Right ventricle myocardium inferior (tissue), 1 donor: ENCODE results near the gene CCDC186. TPM values are rescaled to one million over a fixed set of nuclear protein-coding genes. Genes with fewer than 3 reads are reported as not detected.

Experiments
- ATAC-seq: fragments of 200-7000 bp; cut with Tn5 transposase; one replicate; pipeline ENCODE4 v1.9.1; 2020; ENCODE audit warnings: mild to moderate bottlenecking, moderate library complexity
- DNase-seq: peaks from one replicate; pipeline ENCODE4 v3.0.0; 2021; ENCODE audit errors: missing footprints
- intact Hi-C: fragments of 100-400 bp; cut with DNase I; formaldehyde crosslinking; loops from one replicate; pipeline ENCODE4 v1.11.0; 2022
- total RNA-seq: library from RNA; stranded (reverse); fragmentation: NEBNext Ultra II Directional; extraction: Animal tissue kit (Norgen Biotek cat#: 25700); gene quantifications from one replicate; pipeline ENCODE4 v1.2.1, GENCODE V29; 2021
- donor health status: DM: no; HTN: yes; CAD: no; lungs with severe emphysema.

CCDC186 gene
- total RNA-seq, 1 donor from 2014 or later = 17.4 TPM

DNA sequence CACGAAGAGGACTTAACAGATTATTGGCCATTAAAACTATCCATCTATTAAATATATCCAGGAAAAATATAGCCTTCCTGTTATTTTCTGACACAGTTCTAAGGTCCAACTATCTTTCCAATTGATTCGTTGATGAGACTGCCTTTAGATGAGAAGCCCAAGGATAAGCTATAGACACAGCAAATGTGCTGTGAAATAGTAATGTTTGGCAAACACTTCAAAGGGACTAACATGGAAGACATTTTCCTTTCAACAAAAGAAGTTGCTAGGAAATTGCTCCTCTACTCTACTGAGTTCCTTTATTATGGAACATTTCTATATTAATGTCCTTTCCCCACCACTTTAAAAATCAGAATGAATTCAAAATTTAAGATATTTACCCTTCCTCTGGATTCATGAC lies 38.5 kb downstream of the CCDC186 start:
- intact Hi-C loops = no loop called here
- DNase-seq (no peak), ATAC-seq (no peak)

DNA sequence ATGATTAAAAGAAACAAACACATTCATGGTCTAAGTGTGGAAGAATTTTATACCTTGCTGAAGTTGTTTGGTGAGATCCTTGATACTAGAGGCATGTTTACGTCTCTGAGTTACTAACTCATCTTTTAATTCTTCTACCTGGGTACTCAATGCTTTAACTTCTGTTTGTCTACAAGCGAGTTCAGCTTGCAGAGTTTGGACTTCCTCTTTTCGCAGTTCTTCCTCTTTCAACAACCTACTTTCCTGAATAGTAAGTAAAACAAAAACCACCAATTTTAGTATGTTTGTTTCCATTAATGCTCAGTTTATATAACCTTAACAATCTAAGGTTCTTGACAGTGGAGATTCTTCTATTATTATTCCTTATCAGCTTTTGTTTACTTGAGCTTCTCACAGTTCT lies 42.9 kb downstream of the CCDC186 start:
- intact Hi-C loops = no loop called here
- DNase-seq = no peak
- no peak for ATAC-seq

DNA sequence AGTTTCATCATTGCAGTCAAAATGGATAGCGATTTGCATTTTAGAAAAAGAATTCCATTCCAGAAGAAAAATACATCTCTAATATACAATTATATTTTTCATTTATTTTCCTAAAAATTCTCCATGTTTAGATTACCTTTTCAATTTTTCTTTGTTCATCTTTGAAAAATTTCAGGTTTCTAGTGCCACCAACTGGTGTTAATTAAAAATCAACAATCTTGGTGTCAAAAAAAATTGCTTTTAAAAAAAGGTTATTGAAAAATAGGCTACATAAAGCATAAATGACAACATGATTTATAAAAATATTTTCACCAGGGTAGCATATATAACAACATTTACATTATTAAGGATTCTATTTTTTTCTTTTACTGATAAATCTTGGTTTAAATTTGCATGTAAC lies 53.0 kb downstream of the CCDC186 start:
- intact Hi-C loops = no loop called here
- ATAC-seq (no peak), DNase-seq (no peak)

DNA sequence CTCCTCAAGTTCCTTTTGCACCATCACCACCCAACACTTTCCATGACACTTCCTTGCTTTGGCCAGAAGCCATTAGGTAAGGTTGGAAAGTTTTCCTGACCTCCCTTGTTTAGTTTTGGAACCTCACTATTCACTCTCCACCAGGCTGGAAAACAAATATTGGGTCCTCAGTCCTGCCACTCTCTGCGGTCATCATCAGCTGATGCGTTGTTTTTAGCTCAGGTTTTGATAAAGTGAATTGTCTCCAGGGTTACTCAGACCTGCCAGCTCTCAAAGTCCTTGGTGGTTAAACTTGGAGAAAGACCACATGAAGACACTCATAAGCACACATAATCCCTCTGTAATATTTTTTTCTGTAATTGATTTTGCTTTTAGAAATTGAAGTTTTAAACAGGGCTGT lies 55.5 kb downstream of the CCDC186 start:
- no peak for ATAC-seq
- intact Hi-C loops = no loop called here
- DNase-seq = no peak

DNA sequence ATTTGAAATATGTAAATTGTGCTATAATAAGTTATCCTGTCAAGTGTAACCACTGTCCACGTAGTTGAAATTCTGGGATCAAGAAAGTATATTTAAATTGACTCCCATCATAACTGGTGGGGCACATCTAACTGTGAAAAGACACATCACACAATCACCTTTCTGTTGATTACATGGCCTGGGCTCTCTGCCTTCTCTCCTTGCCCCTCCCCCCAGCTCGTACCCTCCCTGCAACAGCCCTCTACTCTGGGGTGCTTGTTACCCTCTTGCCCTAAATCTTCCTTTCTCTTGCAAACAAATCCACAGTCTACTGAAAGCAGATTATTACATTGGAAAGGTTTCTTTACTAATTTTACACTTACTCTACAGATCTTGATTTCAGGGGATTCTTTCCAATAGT lies 56.3 kb downstream of the CCDC186 start:
- intact Hi-C loops = no loop called here
- no peak for ATAC-seq
- DNase-seq = no peak

DNA sequence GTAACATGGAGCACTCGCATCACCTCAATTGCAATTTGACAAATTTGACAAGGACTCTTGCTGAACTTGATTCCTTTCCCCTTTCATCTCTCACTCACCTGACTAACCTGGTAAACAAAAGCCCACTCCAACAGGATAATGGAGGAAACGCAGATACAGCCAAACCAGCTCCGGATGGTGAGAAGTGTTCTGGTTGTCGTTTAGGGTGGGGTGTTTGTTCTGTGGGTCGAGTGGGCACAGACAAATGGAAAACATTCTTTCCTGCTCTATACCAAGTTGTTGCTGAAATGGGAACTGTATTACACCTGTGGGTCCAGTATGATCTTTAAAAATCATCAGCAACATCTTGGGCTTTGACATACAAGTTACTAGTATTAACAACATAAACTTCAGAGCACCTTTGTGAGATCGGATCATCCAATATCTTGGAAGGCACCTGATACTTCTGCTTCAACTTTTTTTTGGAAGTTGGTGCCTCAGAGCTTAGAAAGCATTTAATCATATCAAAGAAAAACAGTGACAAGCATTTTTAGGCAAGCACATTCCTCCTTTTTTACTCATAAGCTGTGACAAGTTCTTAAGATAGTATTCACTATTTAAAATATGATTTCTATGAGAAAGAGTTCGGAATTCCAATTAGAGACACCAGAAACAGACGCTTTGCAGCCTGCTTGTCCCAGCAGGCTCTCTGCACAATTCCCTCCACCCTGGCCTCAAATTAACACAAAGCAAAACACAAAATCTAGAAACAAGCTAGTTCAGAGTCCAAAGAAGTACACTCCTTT lies 58.1 kb downstream of the CCDC186 start:
- intact Hi-C loops = no loop called here
- ATAC-seq = no peak
- DNase-seq = no peak

DNA sequence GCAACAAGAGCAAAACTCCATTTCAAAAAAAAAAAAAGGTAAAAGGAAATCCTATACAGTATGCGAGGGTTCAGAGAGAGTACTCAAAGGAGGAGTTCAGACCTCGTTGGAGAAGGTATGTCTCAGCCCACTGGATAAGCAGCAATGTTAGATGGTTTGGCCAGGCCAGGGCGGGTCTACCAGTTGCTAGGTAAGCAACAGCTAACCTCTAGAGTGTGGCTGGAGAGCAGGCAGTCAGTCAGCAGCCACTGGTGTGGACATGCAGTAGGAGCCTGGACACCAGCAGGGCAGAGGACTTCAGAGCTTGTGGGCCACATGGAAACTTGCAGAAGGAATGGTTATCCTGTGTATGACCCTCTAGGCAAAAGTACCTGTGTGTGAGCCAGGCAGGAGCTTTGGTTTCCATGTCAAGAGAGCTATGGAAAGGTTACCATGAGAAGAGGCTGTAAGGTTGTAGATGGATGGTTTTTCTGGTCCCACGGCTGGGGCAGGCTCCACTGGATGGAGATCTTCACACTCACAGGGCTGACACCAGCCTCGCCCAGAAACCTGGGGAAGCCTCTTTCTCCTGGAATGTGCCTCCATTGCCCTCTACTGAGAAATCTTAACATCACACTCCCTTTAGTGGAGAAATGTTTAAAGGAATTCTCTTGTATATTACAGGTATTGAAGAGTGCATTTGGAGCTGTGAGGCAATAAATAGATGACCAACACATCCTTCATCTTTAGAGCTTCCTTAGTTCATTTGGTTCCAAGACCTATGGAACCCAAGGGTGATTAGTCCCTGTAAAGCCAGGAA lies 63.6 kb downstream of the CCDC186 start:
- ATAC-seq = no peak
- intact Hi-C loops = no loop called here

DNA sequence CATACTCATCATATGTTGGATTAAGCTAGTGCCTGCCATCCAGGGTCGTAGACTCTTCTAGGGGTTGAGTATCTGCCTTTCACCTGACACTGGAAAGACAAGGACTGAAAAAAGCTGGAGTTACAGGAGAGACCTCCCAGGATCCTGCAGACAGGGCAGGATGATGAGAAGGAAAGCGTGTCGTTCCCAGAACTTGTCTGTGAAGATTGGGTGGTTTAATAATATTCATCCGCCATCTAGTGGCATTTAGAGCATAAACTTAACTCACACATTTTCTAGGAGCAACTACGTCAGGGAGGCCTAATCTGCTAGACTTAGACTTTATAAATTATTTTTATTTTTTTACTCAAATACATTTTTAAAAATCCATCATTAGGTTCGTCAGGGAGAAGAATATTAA lies 70.7 kb downstream of the CCDC186 start:
- intact Hi-C loops = loop anchor here (1.0 kb wide), 1 partner anchor 304 kb away; no protein-coding TSS in a partner anchor
- DNase-seq = no peak
- peak; percentile 73 for ATAC-seq

More for the DNA sequence above, 63.6 kb downstream of the CCDC186 start:
- DNase-seq = no peak

DNA sequence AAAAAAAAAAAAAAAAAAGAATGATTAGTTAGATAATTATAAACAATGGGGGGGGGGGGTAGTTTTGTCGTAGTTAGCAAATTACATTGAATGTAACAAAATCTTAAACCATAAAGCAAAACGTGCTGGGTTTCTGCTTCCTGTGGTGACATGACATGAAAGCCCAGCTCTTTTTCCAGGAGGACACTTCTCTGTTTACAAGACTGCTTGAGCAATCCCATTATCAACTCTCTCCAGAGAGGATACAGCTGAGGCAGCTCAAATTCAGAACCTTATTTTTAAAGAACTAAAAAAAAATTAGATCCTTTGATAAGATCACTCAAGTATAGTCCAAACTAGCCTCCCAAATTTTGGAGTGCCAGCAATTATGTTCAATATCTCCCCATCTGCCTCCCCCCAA lies 71.7 kb downstream of the CCDC186 start:
- DNase-seq (no peak), ATAC-seq (peak; percentile 70)
- intact Hi-C loops = no loop called here

DNA sequence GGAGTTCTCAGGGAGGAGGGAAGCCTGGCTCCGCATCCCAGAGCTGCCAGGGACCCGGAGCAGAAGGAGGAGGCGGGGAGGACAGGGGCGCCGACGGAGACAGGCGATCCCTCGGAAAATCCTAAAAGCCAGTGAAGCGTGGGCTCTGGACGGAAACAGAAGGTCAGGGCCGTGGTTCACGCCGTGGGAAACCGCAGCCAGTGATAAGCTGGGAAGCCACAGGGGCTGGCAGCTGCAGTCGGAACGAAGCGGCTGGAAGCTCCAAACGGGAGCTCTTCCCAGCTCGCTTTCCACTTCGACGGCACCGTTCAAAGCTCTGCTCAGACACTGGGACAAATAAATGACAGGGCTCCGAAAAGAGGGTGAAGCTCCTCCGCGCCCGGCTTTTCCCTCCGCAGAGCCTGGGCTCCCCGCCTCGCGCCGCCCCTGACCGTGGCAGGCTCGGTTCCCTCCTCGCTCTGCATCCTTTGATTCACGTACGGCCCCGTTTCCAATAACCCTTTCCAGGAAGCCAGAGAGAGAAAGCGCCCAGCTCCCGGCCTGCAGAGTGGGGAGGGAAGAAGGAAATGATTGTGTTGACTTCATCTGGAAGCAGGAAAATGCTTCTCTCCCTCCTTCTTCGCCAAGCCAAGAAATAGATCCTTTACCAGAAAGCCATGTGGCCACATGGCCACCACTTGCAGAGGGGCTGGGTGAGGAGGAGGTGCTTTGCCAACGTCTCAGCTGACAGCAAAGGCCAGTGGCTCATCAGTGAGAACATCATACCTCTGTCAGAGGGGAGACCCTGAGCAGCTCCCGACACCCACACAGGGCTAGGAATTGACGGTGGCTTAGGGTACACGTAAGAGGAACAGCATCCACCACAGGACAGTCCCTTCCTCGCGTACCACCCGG lies 72.9 kb downstream of the CCDC186 start:
- DNase-seq (no peak), ATAC-seq (peak; percentile 43)
- intact Hi-C loops = loop anchor here (2.0 kb wide), 3 partner anchors 50 to 396 kb away; partner anchors contain the start of genes DCLRE1A and NHLRC2

DNA sequence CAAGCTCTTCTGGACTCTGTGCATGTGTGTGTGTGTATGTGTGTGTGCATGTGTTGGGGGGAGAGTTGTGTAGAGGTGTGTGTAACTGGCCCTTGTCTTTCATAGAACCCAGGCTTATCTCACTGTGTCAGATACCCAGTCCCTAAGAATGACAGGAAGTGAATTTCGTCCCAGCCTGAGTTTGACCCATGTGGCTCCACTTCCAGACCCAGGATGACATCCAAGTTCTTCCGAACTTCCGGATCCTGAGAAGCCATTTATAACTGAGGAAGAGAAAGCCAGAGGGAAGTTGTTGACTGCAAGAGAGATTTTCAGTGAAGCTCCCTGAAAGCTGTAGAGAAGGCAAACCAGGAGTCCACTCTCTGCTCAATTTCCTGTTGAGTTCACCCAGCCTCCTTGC lies 77.1 kb downstream of the CCDC186 start:
- no peak for DNase-seq
- ATAC-seq = no peak
- intact Hi-C loops = no loop called here

DNA sequence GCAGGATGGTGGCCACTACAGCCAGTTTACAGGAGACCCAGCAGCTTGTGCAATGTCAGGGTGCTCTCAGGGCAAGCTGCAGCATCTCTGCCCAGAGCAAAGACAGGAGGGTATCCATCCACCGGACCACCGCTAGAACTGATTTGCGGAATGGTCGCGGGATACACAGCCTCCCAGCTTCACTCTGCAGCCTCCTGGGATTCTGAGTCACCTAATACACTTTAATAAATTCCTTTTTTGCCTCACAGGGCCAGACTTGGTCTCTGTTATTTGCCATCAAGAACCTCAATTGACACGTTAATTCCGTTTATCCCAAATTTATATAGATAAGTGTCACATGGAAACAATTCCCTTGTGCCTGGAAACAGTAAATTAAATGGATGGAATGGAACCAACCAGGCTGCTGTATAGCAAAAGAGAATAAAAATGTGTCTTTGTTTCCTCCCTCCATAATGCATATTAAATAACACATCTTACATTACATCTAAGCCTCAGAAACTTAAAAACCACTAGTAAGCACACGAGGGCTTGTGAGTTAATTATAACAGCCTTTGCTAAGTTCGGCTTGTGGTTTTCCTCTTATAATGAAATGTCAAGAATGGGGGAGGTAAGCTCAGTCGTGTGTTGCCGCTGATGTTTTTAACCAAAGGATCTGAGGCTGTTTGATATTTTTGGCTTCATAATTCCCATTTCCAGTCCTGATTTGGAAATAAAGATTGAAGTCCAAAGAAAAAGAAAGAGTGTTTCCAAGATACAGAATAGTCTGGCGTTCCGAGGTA lies 78.3 kb downstream of the CCDC186 start:
- intact Hi-C loops = no loop called here
- no peak for ATAC-seq
- no peak for DNase-seq

DNA sequence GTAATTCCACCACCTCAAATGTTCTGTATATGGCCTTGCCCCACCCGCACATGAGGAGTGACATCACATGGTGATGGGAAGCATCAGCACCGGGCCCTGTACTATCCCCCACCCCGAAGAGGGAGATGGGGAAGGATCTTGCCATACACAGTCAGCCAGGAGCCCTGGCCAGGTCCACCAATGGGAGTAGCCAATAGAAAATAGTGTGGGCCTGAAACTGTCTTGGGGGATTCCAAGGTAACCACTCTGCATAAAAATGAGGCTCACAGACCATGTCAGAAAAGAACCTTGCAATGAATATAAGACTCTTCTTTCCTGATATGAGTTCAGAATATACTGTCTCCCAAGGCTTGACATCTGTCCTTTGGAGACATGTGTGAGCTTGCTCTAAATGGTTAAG lies 79.2 kb downstream of the CCDC186 start:
- no peak for ATAC-seq
- no peak for DNase-seq
- intact Hi-C loops = no loop called here

DNA sequence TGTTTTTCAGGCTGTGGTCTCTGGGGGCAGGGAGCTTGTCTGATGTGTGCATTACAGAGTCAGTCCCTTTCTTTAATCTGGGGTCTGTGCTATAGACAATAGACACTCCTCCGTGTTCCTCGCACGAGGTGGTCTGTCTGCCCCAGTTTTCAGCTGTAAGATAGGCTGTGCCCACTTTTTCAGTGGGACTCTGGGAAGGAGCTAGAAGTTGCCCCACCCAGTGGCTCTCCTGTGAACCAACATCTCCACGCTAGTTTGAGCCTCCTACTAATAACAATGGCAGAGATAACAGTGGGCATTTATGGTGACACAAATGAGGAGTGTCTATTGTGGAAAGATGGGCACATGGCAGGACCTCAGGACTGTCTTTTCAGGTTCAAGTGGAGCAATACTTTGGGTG lies 86.3 kb downstream of the CCDC186 start:
- ATAC-seq (no peak), DNase-seq (no peak)
- intact Hi-C loops = no loop called here

DNA sequence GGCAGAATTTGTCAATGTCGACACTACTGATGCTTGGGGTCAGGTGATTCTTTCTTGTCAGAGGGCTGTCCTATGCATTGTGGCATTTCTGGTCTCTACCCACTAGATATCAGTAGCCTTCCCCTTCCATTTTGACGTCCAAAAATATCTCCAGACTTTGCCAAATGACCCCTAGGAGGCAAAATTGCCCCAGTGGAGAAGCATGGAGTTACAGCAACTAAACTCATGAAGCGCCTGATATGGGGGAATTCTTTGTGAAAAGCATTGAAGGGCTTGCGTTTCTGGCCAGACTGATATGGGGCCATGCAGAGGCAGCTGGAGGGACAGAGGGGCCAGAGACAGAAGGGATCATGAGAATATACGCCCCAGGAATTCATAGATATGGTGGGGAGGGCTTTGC lies 86.7 kb downstream of the CCDC186 start:
- DNase-seq (no peak), ATAC-seq (no peak)
- intact Hi-C loops = no loop called here

DNA sequence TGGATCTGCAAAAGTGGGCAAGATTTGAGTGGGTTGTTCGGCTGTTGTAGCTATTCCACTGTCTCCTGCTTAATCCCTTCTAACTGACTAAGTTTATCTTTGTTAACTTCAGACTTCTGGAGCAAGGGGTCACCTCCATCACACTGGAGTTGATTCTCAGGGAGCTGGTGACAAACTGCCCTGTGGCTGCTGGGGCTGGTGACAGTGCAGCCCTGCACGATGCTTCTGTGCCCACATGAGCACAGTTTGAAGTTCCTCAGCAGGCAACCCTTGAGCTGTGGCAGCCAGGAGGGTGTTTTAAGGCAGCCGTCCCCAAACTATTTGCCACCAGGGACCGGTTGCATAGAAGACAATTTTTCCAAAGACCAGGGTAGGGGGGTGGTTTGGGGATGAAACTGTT lies 89.8 kb downstream of the CCDC186 start:
- intact Hi-C loops = no loop called here
- ATAC-seq (no peak), DNase-seq (no peak)

DNA sequence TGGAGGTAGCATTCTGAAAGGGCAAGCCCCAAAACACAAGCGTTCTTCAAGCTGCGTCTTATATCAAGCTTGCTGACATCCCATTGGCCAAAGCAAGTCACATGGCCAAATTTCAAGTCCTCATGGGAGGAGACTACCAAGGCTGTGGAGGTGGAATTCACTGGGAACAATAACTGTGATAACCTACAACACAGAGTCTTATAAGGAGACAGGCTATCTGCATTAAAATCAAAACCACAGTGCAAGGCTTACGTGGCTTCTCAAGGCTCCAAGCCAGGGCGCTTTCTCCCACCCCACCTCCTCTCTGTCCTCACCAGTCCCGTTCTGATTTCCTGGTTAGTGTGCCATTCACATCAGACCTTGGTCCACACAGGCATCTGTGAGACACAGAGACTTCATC lies 91.0 kb downstream of the CCDC186 start:
- intact Hi-C loops = no loop called here
- no peak for DNase-seq
- ATAC-seq = no peak

DNA sequence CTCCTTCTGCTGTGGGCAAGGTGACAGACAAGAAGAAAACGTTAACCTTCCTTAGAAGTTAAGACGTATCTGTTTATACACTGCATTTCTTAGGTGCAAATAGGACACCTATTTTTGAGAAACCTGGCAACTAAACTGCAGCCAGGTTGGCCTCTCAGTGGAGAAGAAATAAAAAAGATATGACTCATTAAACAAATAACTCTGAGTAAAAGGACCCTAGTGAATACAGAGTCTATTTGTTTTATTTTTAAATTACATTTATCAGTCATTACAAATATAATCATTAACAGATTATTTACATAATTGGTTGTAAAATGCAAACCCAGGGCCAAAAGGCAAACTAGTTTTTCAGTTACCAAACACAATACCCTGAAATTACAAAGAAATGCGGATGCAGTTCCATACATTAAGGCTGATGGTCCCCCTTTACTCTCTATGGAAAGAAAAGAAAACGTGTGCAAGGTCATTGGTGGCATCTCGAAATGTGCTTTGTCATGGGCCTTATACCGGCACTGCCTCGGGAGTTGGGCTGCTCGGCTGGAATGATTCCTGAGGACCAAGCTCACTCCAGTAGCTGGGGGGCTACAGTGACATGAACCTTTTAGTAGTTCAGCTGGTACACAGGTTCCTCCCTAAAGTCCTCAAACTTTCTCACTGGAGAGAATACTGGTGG lies 92.0 kb downstream of the CCDC186 start:
- no peak for ATAC-seq
- DNase-seq = no peak
- intact Hi-C loops = no loop called here
